H1 (cell line): ENCODE measurements around the gene PURB. TPM values are rescaled to one million over a fixed set of nuclear protein-coding genes. Genes with fewer than 3 reads are reported as not detected.
A peak's percentile ranks its signal among the peaks of the same experiment; 100 is the strongest.

ENCODE experiments used
- ATF3 ChIP-seq: IDR thresholded peaks from 2 replicates; pipeline ENCODE4 v1.6.1; 2011; ENCODE audit warnings: low read depth, mild to moderate bottlenecking, low read length; ENCODE audit not compliant: insufficient read depth
- BRCA1 ChIP-seq: IDR thresholded peaks from 2 replicates; pipeline ENCODE4 v1.6.1; 2012; ENCODE audit warnings: low read depth, low read length, improper control_type of control experiment
- CHD7 ChIP-seq: fragments of 300-600 bp; sonication (generic); IDR thresholded peaks from 2 replicates; pipeline ENCODE4 v1.7.1; 2012; ENCODE audit warnings: low read length, moderate library complexity, mild to moderate bottlenecking, inconsistent platforms; ENCODE audit not compliant: insufficient replicate concordance
- FOSL1 ChIP-seq: IDR thresholded peaks from 2 replicates; pipeline ENCODE4 v1.6.1; 2011; ENCODE audit warnings: mild to moderate bottlenecking, low read depth, low read length, moderate library complexity; ENCODE audit not compliant: insufficient read depth
- RFX5 ChIP-seq: IDR thresholded peaks from 2 replicates; pipeline ENCODE4 v1.6.1; 2011; ENCODE audit warnings: low read depth, low read length, improper control_type of control experiment, borderline replicate concordance
- RNF2 ChIP-seq: fragments of 200-900, 300-1000 bp; sonication (generic); IDR thresholded peaks from 2 replicates; pipeline ENCODE4 v1.7.1; 2016; ENCODE audit warnings: borderline replicate concordance, low read depth, mild to moderate bottlenecking, antibody characterized with exemption, low read length; ENCODE audit not compliant: poor library complexity, severe bottlenecking; ENCODE audit errors: missing control alignments
- SP1 ChIP-seq: IDR thresholded peaks from 2 replicates; pipeline ENCODE4 v1.6.1; 2011; ENCODE audit warnings: low read depth, low read length
- TAF7 ChIP-seq: optimal IDR thresholded peaks from 2 replicates; pipeline ENCODE3; 2011; ENCODE audit warnings: low read depth, mild to moderate bottlenecking, inconsistent platforms, low read length, moderate library complexity, borderline replicate concordance
- polyA plus RNA-seq, 7 experiments: library from polyadenylated mRNA; depleted of rRNA in 3 of 7; stranded (reverse) in 5 of 7; unstranded in 2 of 7; fragments of >200 nt in 5 of 7; fragments of 200-250 nt in 2 of 7; gene quantifications; 1 replicate in 5 of 7; 2 replicates in 1 of 7; 4 replicates in 1 of 7; pipeline versions ENCODE4 v1.2.1 to v1.2.3, GENCODE V29; 2011 to 2013; ENCODE audit warnings: missing spikeins in 2 of 7, mixed read lengths in 2 of 7
- total RNA-seq: library from RNA; stranded (reverse); fragmentation: NEBNext Ultra II Directional; extraction: Animal tissue kit (Norgen Biotek cat#: 25700); gene quantifications from 2 replicates; pipeline ENCODE4 v1.2.1, GENCODE V29; 2021

Gene PURB
- total and polyA plus RNA-seq, 2 of the 8 experiments (the other 6 are each of a cell fraction or from before 2014, with no cell fraction given), result 3.3 to 22.7 TPM

- no peak for TF ChIP-seq CHD7
- no peak for TF ChIP-seq RFX5
- peak; percentile 72 for TF ChIP-seq TAF7
- TF ChIP-seq FOSL1, result peak; percentile 80; the same call in 1 of the 2 replicates
- TF ChIP-seq RNF2, result no peak
- peak; percentile 82 for TF ChIP-seq ATF3
- peak; percentile 50; the same call in 1 of the 2 replicates for TF ChIP-seq BRCA1
- no peak for TF ChIP-seq SP1
Measured at GRCh38 chr7:44885394-44886317, at the start of gene PURB (continued).
